ENCODE results near the gene STK11IP. TPM values are rescaled to one million over a fixed set of nuclear protein-coding genes. Genes with fewer than 3 reads are reported as not detected.

STK11IP gene
- polyA plus RNA-seq, 1 donor from 2014 or later = 54.9 TPM

DNA sequence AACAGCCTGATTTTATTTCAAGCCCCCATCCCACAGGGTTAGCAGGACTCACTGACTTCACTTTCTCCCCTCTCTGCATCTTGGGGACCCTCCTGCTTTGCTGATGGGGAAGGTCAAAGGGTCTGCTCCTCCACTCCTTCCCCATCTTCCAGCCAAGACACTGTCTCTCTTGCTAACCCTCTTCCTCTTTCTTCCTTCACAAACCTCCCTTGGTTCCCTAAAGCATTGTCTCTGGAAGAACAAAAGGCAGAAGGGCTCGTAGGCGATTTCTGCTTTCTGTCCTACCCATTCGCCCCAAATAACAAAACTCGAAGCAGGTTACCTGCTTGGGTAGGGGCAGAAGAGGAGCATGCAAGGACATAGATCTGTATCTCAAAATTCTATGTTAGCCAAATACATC lies 24.3 kb downstream of the STK11IP start:
- H3K9me3 ChIP-seq (ENCODE audit: low read length) = no peaks in the 10 kb centered on the region
- H3K27me3 ChIP-seq (ENCODE audit: insufficient read depth, low read depth, low read length) = no peaks in the 10 kb centered on the region
- TF ChIP-seq MXI1 (conservative IDR thresholded peaks at IDR 0.05; ENCODE audit: poor library complexity, severe bottlenecking) = no peak
- no peak for TF ChIP-seq POLR2AphosphoS5 (IDR thresholded peaks at IDR 0.05)
- no peak for TF ChIP-seq EP300 (conservative IDR thresholded peaks at IDR 0.05; ENCODE audit: poor library complexity, severe bottlenecking)
- TF ChIP-seq SMC3 (conservative IDR thresholded peaks at IDR 0.05; ENCODE audit: poor library complexity) = no peak
- no peak for TF ChIP-seq EZH2 (IDR thresholded peaks at IDR 0.05; ENCODE audit: borderline replicate concordance, insufficient read depth, low read length, poor library complexity, severe bottlenecking)
- no peak for TF ChIP-seq TAF1 (IDR thresholded peaks at IDR 0.05; ENCODE audit: low read depth)
- TF ChIP-seq RAD21 (conservative IDR thresholded peaks at IDR 0.05) = no peak
- no peak for TF ChIP-seq REST (IDR thresholded peaks at IDR 0.05; ENCODE audit: borderline replicate concordance)
- no peak for TF ChIP-seq CTCF (IDR thresholded peaks at IDR 0.05; ENCODE audit: poor library complexity, severe bottlenecking)
- no peak overlapping the region for H3K4me3 ChIP-seq (ENCODE audit: low read length)
- H3F3A ChIP-seq (ENCODE audit: insufficient read depth, low read length, poor library complexity, severe bottlenecking) = no peaks in the 10 kb centered on the region
- no peak overlapping the region for H3K27ac ChIP-seq (ENCODE audit: low read length)
- no peaks in the 10 kb centered on the region for H3K9me2 ChIP-seq (ENCODE audit: insufficient read depth, low read length)
- H2AFZ ChIP-seq (ENCODE audit: low read depth, low read length) = no peak overlapping the region
- H3K79me2 ChIP-seq (replicated peaks; ENCODE audit: insufficient read depth, low read length) = no peaks in the 10 kb centered on the region
- no peaks in the 10 kb centered on the region for H4K20me1 ChIP-seq (ENCODE audit: insufficient read depth)
- H3K4me2 ChIP-seq (ENCODE audit: low read length) = no peak overlapping the region
- no peak overlapping the region for H3K9ac ChIP-seq (ENCODE audit: low read length)
- no peaks in the 10 kb centered on the region for H3K36me3 ChIP-seq (ENCODE audit: insufficient read depth, low read length)

- Histone ChIP-seq H2AFZ (ENCODE audit: low read depth, low read length) (no peak overlapping the region), H3K36me3 (ENCODE audit: insufficient read depth, low read length) (no peaks in the 10 kb centered on the region), H3K27me3 (ENCODE audit: insufficient read depth, low read depth, low read length) (no peaks in the 10 kb centered on the region), H3K4me3 (ENCODE audit: low read length) (no peak overlapping the region), H3K27ac (ENCODE audit: low read length) (no peak overlapping the region), H3K9me3 (ENCODE audit: low read length) (no peaks in the 10 kb centered on the region), H3K9me2 (ENCODE audit: insufficient read depth, low read length) (no peaks in the 10 kb centered on the region), H3K79me2 (replicated peaks; ENCODE audit: insufficient read depth, low read length) (no peaks in the 10 kb centered on the region), H3K9ac (ENCODE audit: low read length) (no peak overlapping the region), H3F3A (ENCODE audit: insufficient read depth, low read length, poor library complexity, severe bottlenecking) (no peaks in the 10 kb centered on the region), H3K4me2 (ENCODE audit: low read length) (no peak overlapping the region), H4K20me1 (ENCODE audit: insufficient read depth) (no peaks in the 10 kb centered on the region)
- TF ChIP-seq MXI1 (conservative IDR thresholded peaks at IDR 0.05; ENCODE audit: poor library complexity, severe bottlenecking) = no peak
- TF ChIP-seq CTCF (IDR thresholded peaks at IDR 0.05; ENCODE audit: poor library complexity, severe bottlenecking) = no peak
Observed at GRCh38 chr2:219622472-219622871, 24.8 kb downstream of the STK11IP start.
